ENCODE data around the gene REEP1.

GRCh38 chr2:86275962-86276361 is 61.5 kb downstream of the REEP1 start:
- TF ChIP-seq CTCF (conservative IDR thresholded peaks at IDR 0.05 in 1 of 2, IDR thresholded peaks at IDR 0.05 in 1 of 2; ENCODE audit: extremely low read depth in 1 of 2, insufficient read depth in 1 of 2, low read depth in 1 of 2, low read length in 2 of 2) (no peak), EZH2 (IDR thresholded peaks at IDR 0.05; ENCODE audit: borderline replicate concordance, low read length) (no peak)

Measured in mammary epithelial cell (primary cell).